ENCODE results near the gene HMCN1.
"Not testable (repeated sequence)": the region's sequence is repeated elsewhere in the genome, so short reads cannot be mapped to it uniquely, and the experiment has no call there.

Gene HMCN1

DNA sequence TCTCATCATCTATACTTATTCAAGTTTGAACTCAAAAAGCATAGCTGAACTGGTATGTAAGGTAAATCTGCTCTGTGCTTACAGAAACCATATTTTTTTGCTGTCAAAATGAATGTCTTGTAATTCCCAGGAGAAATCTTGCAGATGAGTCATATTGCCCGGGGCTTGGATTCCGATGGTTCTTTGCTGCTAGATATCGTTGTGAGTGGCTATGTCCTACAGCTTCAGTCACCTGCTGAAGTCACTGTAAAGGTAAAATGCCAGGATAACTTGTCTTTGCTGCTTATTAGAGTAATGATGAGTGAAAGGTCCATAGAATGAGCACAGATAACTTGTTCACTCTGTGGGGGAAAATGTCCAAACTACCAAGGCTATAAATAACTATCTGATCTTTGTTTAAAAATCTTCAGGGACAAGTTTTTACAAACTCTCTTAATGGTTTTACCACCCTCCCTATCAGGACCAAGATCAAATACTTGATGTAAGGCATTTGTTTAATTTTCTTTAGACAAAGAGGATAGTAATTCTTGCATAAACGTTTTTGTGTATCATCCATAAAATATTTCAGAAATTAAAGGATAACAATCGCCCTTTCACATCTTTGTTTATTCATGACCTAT lies 418.5 kb downstream of the HMCN1 start:
- DNase-seq (ENCODE audit: low spot score): no peak

- no peak for DNase-seq (ENCODE audit: low spot score)
Measured at GRCh38 chr1:186154651-186155050, 420.5 kb downstream of the HMCN1 start.

GRCh38 chr1:186155594-186155993 lies 421.4 kb downstream of the HMCN1 start:
- peak; percentile 65 for DNase-seq (ENCODE audit: low spot score)

GRCh38 chr1:186162895-186163294 lies 428.7 kb downstream of the HMCN1 start:
- not testable (repeated sequence) for DNase-seq (ENCODE audit: low spot score)

- no peak for DNase-seq (ENCODE audit: low spot score)
Measured at GRCh38 chr1:186164773-186165172, 430.6 kb downstream of the HMCN1 start.

DNA sequence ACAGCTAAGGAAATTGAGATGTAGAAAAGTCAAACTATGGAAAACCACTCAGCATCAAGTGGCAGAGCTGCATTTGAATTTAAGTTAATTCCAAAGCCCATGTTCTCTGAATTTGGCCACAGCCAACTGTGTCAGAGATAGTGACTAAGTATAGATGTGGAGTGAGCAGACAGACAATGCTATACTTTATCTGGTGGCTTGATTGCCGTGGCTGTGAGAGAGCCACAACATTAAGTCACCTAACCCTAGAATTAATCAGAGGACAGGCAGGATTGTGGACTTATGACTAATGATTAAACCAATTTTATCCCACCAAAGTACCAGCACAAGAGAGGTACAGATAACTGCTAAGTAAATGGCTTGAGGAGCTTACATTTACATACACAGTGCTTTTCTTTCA lies 431.1 kb downstream of the HMCN1 start:
- no peak for DNase-seq (ENCODE audit: low spot score)

DNA sequence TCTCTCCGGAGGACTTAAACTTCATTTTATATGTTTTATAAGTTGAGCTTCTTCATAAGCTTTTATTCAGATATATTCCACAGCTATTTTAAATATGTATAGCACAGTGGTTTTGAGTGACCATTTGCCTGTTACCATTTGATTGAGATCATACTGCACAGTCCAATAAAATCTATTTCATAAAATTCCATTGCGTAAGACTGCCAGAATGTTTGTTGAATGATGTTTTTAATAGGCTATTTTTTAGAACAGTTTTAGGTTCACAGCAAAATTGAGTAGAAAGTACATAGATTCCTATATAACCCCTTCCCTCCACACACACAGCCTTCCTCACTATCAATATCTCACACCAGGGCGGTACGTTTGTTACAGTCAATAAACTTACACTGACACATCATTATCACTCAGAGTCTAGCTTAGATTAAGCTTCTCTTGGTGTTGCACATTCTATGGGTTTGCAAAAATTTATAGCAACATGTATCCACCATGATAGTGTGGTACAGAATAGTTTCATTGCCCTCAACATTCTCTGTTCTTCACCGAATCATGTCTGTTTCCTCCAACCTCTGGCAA lies 433.0 kb downstream of the HMCN1 start:
- no peak for DNase-seq (ENCODE audit: low spot score)

DNA sequence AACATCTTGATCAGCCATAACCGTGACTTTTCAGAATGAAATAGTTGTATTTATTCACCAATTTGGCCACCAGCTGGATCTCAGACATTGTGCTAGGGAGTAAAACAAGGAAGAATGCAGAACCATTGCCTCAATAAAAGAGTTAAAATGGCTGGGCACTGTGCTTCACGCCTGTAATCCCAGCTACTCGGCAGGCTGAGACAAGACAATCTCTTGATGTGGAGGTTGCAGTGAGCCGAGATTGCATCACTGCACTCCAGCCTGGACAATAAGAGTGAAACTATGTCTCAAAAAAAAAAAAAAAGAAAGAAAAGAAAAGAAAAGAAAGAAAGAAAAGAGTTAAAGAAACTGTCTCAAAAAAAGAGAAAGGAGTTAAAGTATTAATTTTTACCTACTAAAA lies 441.4 kb downstream of the HMCN1 start:
- DNase-seq (ENCODE audit: low spot score): no peak

- DNase-seq (ENCODE audit: low spot score): no peak
Measured at GRCh38 chr1:186178426-186179043, 444.3 kb downstream of the HMCN1 start.

DNA sequence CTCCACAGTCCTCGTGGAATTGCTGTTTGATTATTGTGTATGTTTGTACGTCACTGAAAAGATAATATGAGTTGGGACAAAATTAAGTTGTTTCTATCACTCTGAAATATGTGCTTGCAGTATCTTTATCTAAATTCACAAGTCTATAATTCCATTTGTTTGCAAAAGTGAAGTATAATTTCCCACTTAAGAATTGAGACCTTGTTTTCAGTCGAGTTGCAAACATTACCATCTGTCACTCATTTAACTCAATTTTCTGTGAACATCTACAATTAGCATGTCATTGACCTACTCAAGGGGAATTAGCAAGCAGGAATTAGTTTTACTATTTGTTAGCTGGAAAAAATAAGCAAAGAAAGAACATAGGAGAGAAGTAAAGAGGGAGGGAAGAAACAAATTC lies 445.0 kb downstream of the HMCN1 start:
- DNase-seq (ENCODE audit: low spot score): no peak

DNA sequence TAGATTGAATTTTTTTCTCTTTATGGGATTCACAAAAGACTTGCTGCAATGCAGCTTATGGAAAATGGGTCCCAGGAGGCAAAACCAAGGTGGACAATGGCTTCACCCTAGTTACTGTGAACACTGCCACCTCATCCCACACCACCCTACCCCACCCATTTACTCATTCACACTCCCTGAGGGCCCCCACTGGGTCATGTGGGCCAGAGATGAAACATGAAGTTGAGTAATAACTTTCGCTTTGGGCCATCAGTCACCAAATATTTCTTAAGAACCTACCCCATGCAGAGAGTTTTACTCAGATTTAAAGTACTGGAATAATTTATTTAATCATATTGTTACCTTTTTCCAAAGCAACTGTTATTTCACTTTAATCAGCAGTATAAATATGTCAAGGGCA lies 449.0 kb downstream of the HMCN1 start:
- no peak for DNase-seq (ENCODE audit: low spot score)

- no peak for DNase-seq (ENCODE audit: low spot score)
Measured at GRCh38 chr1:186183970-186184628, 449.9 kb downstream of the HMCN1 start.

GRCh38 chr1:186186251-186186650 lies 452.1 kb downstream of the HMCN1 start:
- DNase-seq (ENCODE audit: low spot score): not testable (repeated sequence)

GRCh38 chr1:186187601-186188000 lies 453.4 kb downstream of the HMCN1 start:
- no peak for DNase-seq (ENCODE audit: low spot score)

DNA sequence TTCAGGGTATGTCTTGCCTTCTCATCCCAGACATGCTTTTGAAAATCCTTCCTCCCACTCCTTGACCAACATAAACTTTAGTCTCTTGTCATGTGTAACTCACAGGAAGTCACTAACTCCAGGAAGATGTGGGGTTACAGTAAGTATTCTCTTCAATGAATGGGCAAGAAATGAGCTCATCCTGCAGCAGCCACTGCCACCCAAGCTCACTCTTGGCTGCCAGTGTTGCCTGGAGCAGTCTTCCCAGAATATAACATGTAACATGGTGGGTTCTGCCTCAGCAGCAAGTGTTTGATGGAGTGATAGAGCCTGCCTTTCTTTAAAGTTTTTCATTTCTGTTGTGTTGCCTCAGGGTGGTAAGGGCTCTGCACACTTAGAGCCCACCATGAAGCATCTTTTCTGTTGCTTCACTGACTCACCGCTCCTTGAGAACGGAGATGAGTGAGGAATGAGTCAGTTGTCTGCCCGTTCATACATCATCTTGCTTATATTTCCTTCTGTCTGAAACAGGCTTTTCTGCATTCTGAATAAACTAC lies 453.9 kb downstream of the HMCN1 start:
- peak; percentile 97 for DNase-seq (ENCODE audit: low spot score)

GRCh38 chr1:186188736-186189135 lies 454.5 kb downstream of the HMCN1 start:
- no peak for DNase-seq (ENCODE audit: low spot score)

DNA sequence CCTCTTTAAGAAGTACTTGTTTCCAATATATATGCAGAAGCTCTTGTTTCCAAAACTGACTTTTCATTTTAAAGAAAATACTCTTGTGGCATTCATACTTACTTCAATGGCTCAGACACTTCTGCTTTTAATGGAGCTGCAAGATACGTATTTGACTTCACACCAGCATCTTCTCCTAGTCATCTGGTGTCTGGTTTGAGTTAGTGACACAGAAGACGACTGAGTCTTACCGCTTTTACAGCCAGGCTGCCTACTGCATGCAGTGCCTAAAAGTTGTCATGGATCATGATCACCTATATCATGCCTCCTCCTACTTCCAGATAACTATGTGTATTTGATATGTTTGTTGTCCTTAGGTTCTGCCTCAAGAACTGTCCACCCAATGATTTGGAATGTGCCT lies 455.0 kb downstream of the HMCN1 start:
- DNase-seq (ENCODE audit: low spot score): no peak

- DNase-seq (ENCODE audit: low spot score): no peak
Measured at GRCh38 chr1:186191511-186191910, 457.3 kb downstream of the HMCN1 start.

DNA sequence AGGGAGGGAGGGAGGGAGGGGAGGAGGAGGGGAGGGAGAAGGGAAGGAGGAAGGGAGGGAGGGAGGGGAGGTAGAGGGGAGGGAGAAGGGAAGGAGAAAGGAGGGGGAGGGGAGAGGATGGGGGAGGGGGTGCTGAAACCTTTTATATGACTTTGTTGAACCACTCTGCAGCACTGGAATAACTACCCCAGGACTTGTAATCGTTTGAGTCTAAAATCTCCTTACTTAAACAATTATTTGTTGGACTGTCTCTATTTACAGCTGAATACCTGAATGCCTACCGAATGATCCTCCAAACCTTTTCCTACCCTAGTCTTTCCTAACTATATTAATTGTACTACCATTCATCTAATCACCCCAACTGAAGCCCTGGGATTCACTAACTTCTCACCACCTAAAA lies 459.0 kb downstream of the HMCN1 start:
- DNase-seq (ENCODE audit: low spot score): no peak

- DNase-seq (ENCODE audit: low spot score): no peak
Measured at GRCh38 chr1:186194107-186194756, 460.0 kb downstream of the HMCN1 start.

DNA sequence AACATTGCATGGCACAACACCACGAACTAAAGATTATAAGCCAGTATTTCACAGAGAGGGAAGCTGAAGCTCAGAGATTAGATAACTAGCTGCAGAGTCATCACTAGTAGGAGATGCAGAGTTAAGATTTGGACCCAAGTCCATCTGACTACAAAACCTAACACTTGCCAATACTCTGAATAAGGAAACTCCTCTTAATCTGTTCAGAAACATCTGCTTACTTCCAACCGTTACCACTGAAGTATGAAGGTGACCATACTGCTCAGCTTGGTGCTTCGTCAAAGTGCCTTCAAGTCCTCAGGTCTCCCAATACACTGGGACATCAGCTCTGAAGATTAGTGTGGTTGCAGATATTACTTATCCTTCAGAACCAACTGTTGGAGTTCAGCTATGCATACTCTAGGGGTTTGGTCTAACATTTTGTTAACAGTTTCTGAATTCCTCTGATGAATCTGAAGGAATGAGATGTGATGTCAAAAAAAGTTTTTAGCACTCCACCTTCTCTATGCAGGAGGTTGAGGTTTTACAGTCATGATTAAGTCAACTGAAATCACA lies 461.3 kb downstream of the HMCN1 start:
- DNase-seq (ENCODE audit: low spot score): no peak

GRCh38 chr1:186202271-186202764 lies 468.1 kb downstream of the HMCN1 start:
- no peak for DNase-seq (ENCODE audit: low spot score)

Data from kidney capillary endothelial cell (primary cell).